IMR-90 (cell line): ENCODE data around the gene CEP72. TPM values are rescaled to one million over a fixed set of nuclear protein-coding genes. Genes with fewer than 3 reads are reported as not detected.

ENCODE experiments used
- ATAC-seq: fragments of 200-7000 bp; cut with Tn5 transposase; 2 replicates; pipeline ENCODE4 v1.9.1; 2020; ENCODE audit warnings: low read depth, mild to moderate bottlenecking, moderate library complexity
- BruUV-seq: library from RNA; stranded (reverse); fragments of 400-500 nt; replicated peaks from 2 replicates; lab custom pipeline; 2021; lab: Mats Ljungman, UMichigan
- CTCF ChIA-PET: fragments of 300-600 bp; formaldehyde crosslinking; extraction: SDS; loops from one replicate; lab custom pipeline; 2021; ENCODE audit warnings: antibody characterized with exemption; lab: Yijun Ruan, JAX
- POLR2A ChIA-PET: fragments of 300-600 bp; sonication (Branson Sonifier 250); formaldehyde crosslinking; loops from one replicate; lab custom pipeline; 2022; ENCODE audit warnings: antibody characterized with exemption; ENCODE audit not compliant: unreplicated experiment; lab: Charles Lee
- DNase-seq: peaks from one replicate; pipeline ENCODE4 v3.0.0; 2013
- H2AFZ ChIP-seq: replicated peaks from 2 replicates; pipeline ENCODE3; 2013; ENCODE audit warnings: low read length, mild to moderate bottlenecking; ENCODE audit not compliant: poor library complexity
- H2AK5ac ChIP-seq: 2 replicates; pipeline ENCODE4 v1.6.1; 2013; ENCODE audit warnings: low read depth, low read length, inconsistent platforms
- H2AK9ac ChIP-seq: replicated peaks from 2 replicates; pipeline ENCODE3; 2013; ENCODE audit warnings: mild to moderate bottlenecking, low read depth, low read length, moderate library complexity; ENCODE audit not compliant: poor library complexity
- H2BK120ac ChIP-seq: 2 replicates; pipeline ENCODE4 v1.6.1; 2013; ENCODE audit warnings: low read depth, low read length, inconsistent platforms
- H2BK15ac ChIP-seq: 3 replicates; pipeline ENCODE4 v1.6.1; 2013; ENCODE audit warnings: low read depth, low read length, inconsistent platforms
- H2BK20ac ChIP-seq: 2 replicates; pipeline ENCODE4 v1.6.1; 2013; ENCODE audit warnings: low read depth, mild to moderate bottlenecking, inconsistent platforms, low read length, moderate library complexity
- H2BK5ac ChIP-seq: 2 replicates; pipeline ENCODE4 v1.6.1; 2013; ENCODE audit warnings: mild to moderate bottlenecking, low read depth, low read length, inconsistent platforms; ENCODE audit not compliant: poor library complexity, severe bottlenecking
- H3K14ac ChIP-seq: replicated peaks from 2 replicates; pipeline ENCODE4 v1.6.1; 2013; ENCODE audit warnings: low read depth, low read length, inconsistent platforms
- H3K18ac ChIP-seq: 2 replicates; pipeline ENCODE4 v1.6.1; 2013; ENCODE audit warnings: low read depth, low read length, control low read depth
- H3K23ac ChIP-seq: 2 replicates; pipeline ENCODE4 v1.6.1; 2013; ENCODE audit warnings: low read depth, low read length, inconsistent platforms
- H3K27ac ChIP-seq: 2 replicates; pipeline ENCODE4 v1.5.1; 2013; ENCODE audit warnings: mild to moderate bottlenecking, control low read depth, low read length; ENCODE audit not compliant: insufficient read depth
- H3K27me3 ChIP-seq: 2 replicates; pipeline ENCODE4 v1.6.1; 2013; ENCODE audit warnings: low read length; ENCODE audit not compliant: control insufficient read depth, insufficient read depth
- H3K36me3 ChIP-seq: 2 replicates; pipeline ENCODE4 v1.6.1; 2013; ENCODE audit warnings: low read length, mixed read lengths; ENCODE audit not compliant: control insufficient read depth, insufficient read depth
- H3K4ac ChIP-seq: 2 replicates; pipeline ENCODE4 v1.6.1; 2013; ENCODE audit warnings: low read depth, low read length, inconsistent platforms
- H3K4me1 ChIP-seq: 2 replicates; pipeline ENCODE4 v1.6.1; 2013; ENCODE audit warnings: low read length, mixed read lengths; ENCODE audit not compliant: control insufficient read depth, insufficient read depth
- H3K4me2 ChIP-seq: 2 replicates; pipeline ENCODE4 v1.6.1; 2013; ENCODE audit warnings: low read depth, mild to moderate bottlenecking, control low read depth, low read length, moderate library complexity
- H3K4me3 ChIP-seq: 2 replicates; pipeline ENCODE4 v1.5.1; 2013; ENCODE audit warnings: low read depth, mild to moderate bottlenecking, control low read depth, low read length, moderate library complexity; ENCODE audit not compliant: insufficient read depth
- H3K56ac ChIP-seq: 2 replicates; pipeline ENCODE4 v1.6.1; 2013; ENCODE audit warnings: low read length, inconsistent platforms; ENCODE audit not compliant: insufficient read depth; ENCODE audit errors: extremely low read depth
- H3K79me1 ChIP-seq, 2 experiments: 2 replicates each; pipeline ENCODE4 v1.6.1; 2013; ENCODE audit warnings: low read length in 2 of 2, inconsistent platforms in 1 of 2, low read depth in 1 of 2
- H3K9ac ChIP-seq: 2 replicates; pipeline ENCODE4 v1.6.1; 2013; ENCODE audit warnings: low read depth, low read length, control low read depth
- H3K9me1 ChIP-seq: 2 replicates; pipeline ENCODE4 v1.6.1; 2013; ENCODE audit warnings: low read length, inconsistent platforms; ENCODE audit not compliant: insufficient read depth
- H3K9me3 ChIP-seq: 2 replicates; pipeline ENCODE4 v1.6.1; 2013; ENCODE audit warnings: low read length; ENCODE audit not compliant: control insufficient read depth, insufficient read depth
- H4K20me1 ChIP-seq: 2 replicates; pipeline ENCODE4 v1.6.1; 2013; ENCODE audit warnings: low read length, inconsistent platforms; ENCODE audit not compliant: insufficient read depth
- H4K5ac ChIP-seq: 2 replicates; pipeline ENCODE4 v1.6.1; 2013; ENCODE audit warnings: mild to moderate bottlenecking, low read depth, low read length, control low read depth
- H4K8ac ChIP-seq, 2 experiments: 2 replicates each; pipeline ENCODE4 v1.6.1; 2013; ENCODE audit warnings: low read depth in 2 of 2, low read length in 2 of 2, control low read depth in 1 of 2, inconsistent platforms in 1 of 2
- H4K91ac ChIP-seq: 2 replicates; pipeline ENCODE4 v1.6.1; 2013; ENCODE audit warnings: low read depth, low read length, inconsistent platforms; ENCODE audit not compliant: insufficient read depth
- BHLHE40 ChIP-seq: fragments of 150-350 bp; IDR thresholded peaks from 2 replicates; pipeline ENCODE4 v1.6.1; 2016; ENCODE audit warnings: mild to moderate bottlenecking, low read depth, low read length
- CEBPB ChIP-seq: IDR thresholded peaks from 2 replicates; pipeline ENCODE4 v1.6.1; 2012; ENCODE audit warnings: low read depth, low read length, improper control_type of control experiment
- CHD1 ChIP-seq: IDR thresholded peaks from 2 replicates; pipeline ENCODE4 v1.6.1; 2012; ENCODE audit warnings: low read depth, low read length, improper control_type of control experiment
- FOS ChIP-seq: fragments of 150-350 bp; IDR thresholded peaks from 2 replicates; pipeline ENCODE4 v1.6.1; 2016; ENCODE audit warnings: low read depth, low read length
- MAFK ChIP-seq: IDR thresholded peaks from 2 replicates; pipeline ENCODE4 v1.6.1; 2012; ENCODE audit warnings: low read depth, low read length, improper control_type of control experiment
- MAZ ChIP-seq: IDR thresholded peaks from 2 replicates; pipeline ENCODE4 v1.6.1; 2012; ENCODE audit warnings: low read depth, mild to moderate bottlenecking, low read length, improper control_type of control experiment, moderate library complexity, borderline replicate concordance
- MXI1 ChIP-seq: IDR thresholded peaks from 2 replicates; pipeline ENCODE4 v1.6.1; 2012; ENCODE audit warnings: low read depth, mild to moderate bottlenecking, low read length, moderate library complexity, borderline replicate concordance
- NFE2L2 ChIP-seq: fragments of 150-350 bp; IDR thresholded peaks from 2 replicates; pipeline ENCODE4 v1.6.1; 2016; ENCODE audit warnings: low read depth, mild to moderate bottlenecking, low read length
- POLR2A ChIP-seq: IDR thresholded peaks from 2 replicates; pipeline ENCODE4 v1.6.1; 2012; ENCODE audit warnings: mild to moderate bottlenecking, low read depth, low read length
- RAD21 ChIP-seq: IDR thresholded peaks from 2 replicates; pipeline ENCODE4 v1.6.1; 2012; ENCODE audit warnings: low read length, improper control_type of control experiment
- RCOR1 ChIP-seq: IDR thresholded peaks from 2 replicates; pipeline ENCODE4 v1.6.1; 2012; ENCODE audit warnings: mild to moderate bottlenecking, low read length, improper control_type of control experiment; ENCODE audit not compliant: insufficient replicate concordance
- RFX5 ChIP-seq: IDR thresholded peaks from 2 replicates; pipeline ENCODE4 v1.8.0; 2012; ENCODE audit warnings: low read depth, mild to moderate bottlenecking, low read length, moderate library complexity
- SMC3 ChIP-seq: fragments of 150-350 bp; IDR thresholded peaks from 2 replicates; pipeline ENCODE4 v1.6.1; 2016; ENCODE audit warnings: low read depth, mild to moderate bottlenecking, antibody characterized with exemption, low read length, moderate library complexity
- WGBS, 2 experiments: methylation state at CpG; one replicate each; pipeline versions ENCODE4 v1.1.5 to v1.1.7; 2013; ENCODE audit warnings: missing lambda C conversion rate in 2 of 2; ENCODE audit not compliant: insufficient read length in 1 of 2; ENCODE audit errors: extremely low coverage in 2 of 2; 5-methylcytosine and 5-hydroxymethylcytosine counted together
- dilution Hi-C: fragments of 300-500 bp; cut with HindIII; formaldehyde crosslinking; loops from one replicate; pipeline ENCODE4 v1.14.3; 2018; ENCODE audit warnings: low sequenced_read_pairs; ENCODE audit not compliant: unreplicated experiment
- in situ Hi-C: fragments of 300-500 bp; cut with MboI; formaldehyde crosslinking; loops from 3 replicates; pipeline ENCODE4 v1.14.3; 2019; ENCODE audit warnings: low sequenced_read_pairs, inconsistent platforms, mixed read lengths
- intact Hi-C: fragments of 100-400 bp; cut with micrococcal nuclease; formaldehyde crosslinking; loops from 2 replicates; pipeline ENCODE4 v1.10.0; 2022
- polyA plus RNA-seq, 3 experiments: library from polyadenylated mRNA; depleted of rRNA; stranded (reverse); fragments of >200 nt; gene quantifications; 2 replicates each; pipeline ENCODE4 v1.2.3, GENCODE V29; 2012; ENCODE audit warnings: low replicate concordance in 1 of 3
- total RNA-seq: library from RNA; depleted of rRNA; stranded (reverse); fragments of >200 nt; gene quantifications from 2 replicates; pipeline ENCODE4 v1.2.3, GENCODE V29; 2012
- TF ChIP-seq, protein P1 (sequence below): fragments of 150-350 bp; IDR thresholded peaks from 2 replicates; pipeline ENCODE4 v1.6.1; 2016; ENCODE audit warnings: low read depth, mild to moderate bottlenecking, low read length, moderate library complexity, borderline replicate concordance

CEP72 gene
- total and polyA plus RNA-seq, 2 of the 4 experiments (the other 2 are of a cell fraction) = 2.9 to 4.3 TPM

DNA sequence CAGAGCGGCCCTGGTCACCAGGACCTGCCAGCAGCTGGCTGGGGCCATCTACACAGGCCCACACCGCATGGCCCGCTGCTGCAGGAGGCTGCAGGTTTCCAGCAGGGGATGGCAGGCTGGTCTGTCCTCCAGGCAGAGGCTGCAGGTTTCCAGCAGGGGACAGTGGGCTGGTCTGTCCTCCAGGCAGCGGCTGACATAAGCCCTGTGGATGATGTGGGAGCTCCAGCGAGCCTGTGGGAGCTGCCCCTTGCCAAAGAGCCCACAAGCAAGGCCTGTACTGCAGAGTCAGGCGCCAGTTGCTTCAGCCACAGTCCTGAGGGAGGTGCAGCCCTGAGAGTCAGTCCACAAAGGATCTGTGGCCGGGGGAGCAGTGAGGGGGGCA is 62.5 kb downstream of the CEP72 start:
- Histone ChIP-seq H4K8ac (no peak overlapping the region), H2BK5ac (no peak overlapping the region), H2BK15ac (no peak overlapping the region), H3K18ac (no peak overlapping the region), H3K27me3 (peaks cover 15% of the 10 kb centered on the region; the same call in 1 of the 2 replicates), H2AFZ (no peak overlapping the region), H2BK120ac (no peak overlapping the region), H3K4ac (no peak overlapping the region), H3K27ac (no peak overlapping the region), H3K4me3 (no peak overlapping the region), H3K36me3 (no peaks in the 10 kb centered on the region), H3K4me2 (no peak overlapping the region), H3K79me1 (no peaks in the 10 kb centered on the region), H3K23ac (no peak overlapping the region), H3K14ac (no peak overlapping the region), H4K20me1 (no peaks in the 10 kb centered on the region), H2BK20ac (no peak overlapping the region), H2AK9ac (peak overlapping the region; percentile 42), H2AK5ac (no peak overlapping the region), H3K56ac (no peak overlapping the region), H3K4me1 (no peaks in the 10 kb centered on the region; the same call in 1 of the 2 replicates), H4K5ac (no peak overlapping the region), H3K9me1 (no peaks in the 10 kb centered on the region), H3K9me3 (no peaks in the 10 kb centered on the region), H3K9ac (no peak overlapping the region), H4K91ac (no peak overlapping the region)
- no peak for ATAC-seq
- ChIA-PET POLR2A (no interaction called here), CTCF (no interaction called here)
- no TSS peak for BruUV-seq
- no peak for DNase-seq
- dilution Hi-C loops (no loop called here), intact Hi-C loops (no loop called here), in situ Hi-C loops (loop anchor here (5.0 kb wide), 1 partner anchor 228 kb away; no protein-coding TSS in a partner anchor)
- 60% methylated on average over 1 of the region's 7 CpGs; no CpG with 5 or more reads in 1 of the 2 experiments for WGBS, 2 experiments
- TF ChIP-seq FOS = no peak
- no peak for TF ChIP-seq RCOR1
- TF ChIP-seq RFX5 = no peak
- TF ChIP-seq NFE2L2 = no peak
- TF ChIP-seq MAFK = no peak
- TF ChIP-seq RAD21 = no peak
- TF ChIP-seq MXI1 = no peak
- TF ChIP-seq BHLHE40 = no peak
- no peak for TF ChIP-seq POLR2A
- TF ChIP-seq MAZ = no peak
- no peak for TF ChIP-seq SMC3
- TF ChIP-seq CEBPB = no peak
- TF ChIP-seq, protein P1, sequence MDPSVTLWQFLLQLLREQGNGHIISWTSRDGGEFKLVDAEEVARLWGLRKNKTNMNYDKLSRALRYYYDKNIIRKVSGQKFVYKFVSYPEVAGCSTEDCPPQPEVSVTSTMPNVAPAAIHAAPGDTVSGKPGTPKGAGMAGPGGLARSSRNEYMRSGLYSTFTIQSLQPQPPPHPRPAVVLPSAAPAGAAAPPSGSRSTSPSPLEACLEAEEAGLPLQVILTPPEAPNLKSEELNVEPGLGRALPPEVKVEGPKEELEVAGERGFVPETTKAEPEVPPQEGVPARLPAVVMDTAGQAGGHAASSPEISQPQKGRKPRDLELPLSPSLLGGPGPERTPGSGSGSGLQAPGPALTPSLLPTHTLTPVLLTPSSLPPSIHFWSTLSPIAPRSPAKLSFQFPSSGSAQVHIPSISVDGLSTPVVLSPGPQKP = no peak
- TF ChIP-seq CHD1 = no peak
